SH-SY5Y (cell line): ENCODE data around the gene NPAS2.

Source experiments
- GATA2 ChIP-seq: IDR thresholded peaks from 2 replicates; pipeline ENCODE4 v1.6.1; 2011; ENCODE audit warnings: mild to moderate bottlenecking, low read depth, low read length
- GATA3 ChIP-seq: IDR thresholded peaks from 2 replicates; pipeline ENCODE4 v1.6.1; 2011; ENCODE audit warnings: low read depth, mild to moderate bottlenecking, low read length, moderate library complexity

DNA sequence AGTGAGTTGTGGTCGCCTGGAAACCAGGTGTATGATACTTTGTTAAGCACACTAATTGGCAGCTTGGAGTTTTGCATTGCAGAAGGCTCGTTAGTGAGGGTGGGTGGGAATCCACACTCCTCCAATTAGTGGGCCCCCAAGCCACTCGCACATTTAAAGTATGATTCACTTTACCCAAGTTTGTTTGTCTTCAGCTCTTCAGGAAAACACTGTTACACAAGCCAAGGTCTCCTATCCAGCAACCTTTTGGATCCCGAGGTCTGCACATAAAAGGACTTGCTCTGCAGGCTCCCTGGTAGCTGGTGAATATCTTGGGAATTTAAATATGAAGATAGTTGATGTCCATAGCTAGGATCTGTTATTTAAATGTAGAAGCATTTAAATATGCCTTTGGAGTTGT lies 66.1 kb downstream of the NPAS2 start:
- TF ChIP-seq GATA2 (no peak), GATA3 (no peak)
